Lower leg skin (tissue), 4 donors: ENCODE measurements around the gene PKP2. TPM values are rescaled to one million over a fixed set of nuclear protein-coding genes. Genes with fewer than 3 reads are reported as not detected.

Source experiments
- DNase-seq, 2 donors: peaks; one replicate each; pipeline ENCODE4 v3.0.0-alpha.2; 2019; ENCODE audit warnings: low spot score in 2 of 2
- H3K4me3 ChIP-seq: fragments of 200-600 bp; sonication (generic); 2 replicates; pipeline ENCODE4 v1.5.1; 2017; ENCODE audit warnings: mild to moderate bottlenecking, low read depth; ENCODE audit not compliant: poor library complexity, severe bottlenecking
- POLR2A ChIP-seq, 2 donors: fragments of 450-650 bp; IDR thresholded peaks; one replicate each; pipeline ENCODE4 v1.6.1; 2016 to 2017; ENCODE audit warnings: antibody characterized with exemption in 2 of 2, mild to moderate bottlenecking in 1 of 2, moderate library complexity in 1 of 2
- WGBS, 2 donors: methylation state at CpG; one replicate each; pipeline ENCODE4 v1.1.5; 2018; 5-methylcytosine and 5-hydroxymethylcytosine counted together
- intact Hi-C: fragments of 100-400 bp; cut with DNase I; formaldehyde crosslinking; loops from one replicate; pipeline ENCODE4 v1.15.0; 2023; ENCODE audit warnings: low total_unique reads
- total RNA-seq, 4 donors: library from RNA; depleted of rRNA; stranded (reverse); fragments of >200 nt; gene quantifications; one replicate each; pipeline ENCODE4 v1.1.0, GENCODE V29; 2016
- TF ChIP-seq, protein P1 (sequence below), 3 donors: fragments of 450-650 bp; IDR thresholded peaks; one replicate each; pipeline ENCODE4 v1.5.1; 2016; ENCODE audit warnings: antibody characterized with exemption in 3 of 3, mild to moderate bottlenecking in 3 of 3, moderate library complexity in 2 of 3

Gene PKP2
- total RNA-seq, 4 donors from 2014 or later: 7.5 to 10.5 (median 9.2) TPM

DNA sequence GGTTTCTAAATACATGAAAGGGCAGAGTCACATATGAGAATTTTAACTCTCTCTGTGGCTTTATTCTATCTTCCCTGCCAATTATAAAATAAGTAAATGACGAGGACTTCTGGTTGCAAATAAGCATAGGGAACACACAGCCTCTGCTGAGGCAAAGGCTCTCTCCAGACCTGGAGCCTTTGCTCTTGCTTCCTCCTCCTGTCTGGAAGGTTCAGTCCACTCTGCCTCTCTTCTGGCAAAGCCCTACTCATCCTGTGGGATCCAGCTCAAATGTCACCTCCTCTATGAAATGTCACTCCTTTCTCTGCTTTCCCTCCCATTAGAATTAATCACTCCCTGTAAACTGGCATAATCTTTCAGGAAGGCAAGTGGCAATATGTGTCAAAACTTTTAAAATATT is 41.9 kb downstream of the PKP2 start:
- DNase-seq: no peak
- TF ChIP-seq POLR2A (IDR thresholded peaks at IDR 0.05): no peak
- TF ChIP-seq, protein P1, sequence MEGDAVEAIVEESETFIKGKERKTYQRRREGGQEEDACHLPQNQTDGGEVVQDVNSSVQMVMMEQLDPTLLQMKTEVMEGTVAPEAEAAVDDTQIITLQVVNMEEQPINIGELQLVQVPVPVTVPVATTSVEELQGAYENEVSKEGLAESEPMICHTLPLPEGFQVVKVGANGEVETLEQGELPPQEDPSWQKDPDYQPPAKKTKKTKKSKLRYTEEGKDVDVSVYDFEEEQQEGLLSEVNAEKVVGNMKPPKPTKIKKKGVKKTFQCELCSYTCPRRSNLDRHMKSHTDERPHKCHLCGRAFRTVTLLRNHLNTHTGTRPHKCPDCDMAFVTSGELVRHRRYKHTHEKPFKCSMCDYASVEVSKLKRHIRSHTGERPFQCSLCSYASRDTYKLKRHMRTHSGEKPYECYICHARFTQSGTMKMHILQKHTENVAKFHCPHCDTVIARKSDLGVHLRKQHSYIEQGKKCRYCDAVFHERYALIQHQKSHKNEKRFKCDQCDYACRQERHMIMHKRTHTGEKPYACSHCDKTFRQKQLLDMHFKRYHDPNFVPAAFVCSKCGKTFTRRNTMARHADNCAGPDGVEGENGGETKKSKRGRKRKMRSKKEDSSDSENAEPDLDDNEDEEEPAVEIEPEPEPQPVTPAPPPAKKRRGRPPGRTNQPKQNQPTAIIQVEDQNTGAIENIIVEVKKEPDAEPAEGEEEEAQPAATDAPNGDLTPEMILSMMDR (IDR thresholded peaks at IDR 0.05): no peak
- WGBS, 2 donors: 69 to 73% methylated on average over 1 of the region's 1 CpG
- H3K4me3 ChIP-seq: no peak overlapping the region
- intact Hi-C loops: no loop called here

DNA sequence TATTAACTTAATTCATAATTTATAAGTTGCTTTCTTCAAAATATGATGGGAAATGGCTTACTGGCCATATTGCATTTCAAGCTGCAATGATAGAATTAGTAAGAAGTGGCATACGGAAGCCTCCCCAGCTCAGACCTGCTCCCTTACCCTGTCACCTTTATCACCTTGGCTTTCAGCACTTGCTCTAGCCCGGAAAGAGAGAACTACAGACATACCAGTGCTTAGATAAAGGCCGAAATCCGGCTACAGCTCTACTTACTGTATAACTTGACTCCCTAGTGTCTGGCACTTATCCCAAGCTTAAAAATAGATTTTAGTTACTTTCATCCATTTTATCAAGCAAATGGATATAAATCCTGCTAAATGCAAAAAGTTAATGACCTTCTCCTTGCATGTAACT is 42.5 kb downstream of the PKP2 start:
- TF ChIP-seq POLR2A (IDR thresholded peaks at IDR 0.05): no peak
- TF ChIP-seq, protein P1 (IDR thresholded peaks at IDR 0.05): no peak
- WGBS, 2 donors: 81% methylated on average over 4 of the region's 4 CpGs
- intact Hi-C loops: no loop called here
- H3K4me3 ChIP-seq: no peak overlapping the region
- no peak for DNase-seq

DNA sequence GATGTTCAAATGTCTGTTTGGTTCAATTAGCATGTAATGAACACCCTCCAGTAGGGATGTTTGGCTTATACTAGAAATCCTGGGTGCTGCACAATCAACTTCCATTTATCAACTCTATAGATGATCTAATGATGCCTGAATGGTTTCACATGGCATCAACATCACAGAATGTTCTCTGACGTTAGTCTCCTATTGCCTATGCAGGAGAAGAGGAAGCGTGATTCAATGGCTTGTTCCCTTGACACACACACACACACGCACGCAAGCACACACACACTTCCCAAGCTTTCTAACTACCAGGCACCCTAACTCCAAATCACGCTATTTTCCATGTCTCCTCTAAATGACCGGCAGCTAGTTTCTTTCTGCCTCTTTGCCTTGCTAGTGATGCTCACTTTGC is 49.3 kb downstream of the PKP2 start:
- intact Hi-C loops: no loop called here
- TF ChIP-seq, protein P1 (IDR thresholded peaks at IDR 0.05): no peak
- TF ChIP-seq POLR2A (IDR thresholded peaks at IDR 0.05): no peak
- 89 to 92% methylated on average over 6 of the region's 6 CpGs for WGBS, 2 donors
- H3K4me3 ChIP-seq: no peak overlapping the region
- DNase-seq: no peak

DNA sequence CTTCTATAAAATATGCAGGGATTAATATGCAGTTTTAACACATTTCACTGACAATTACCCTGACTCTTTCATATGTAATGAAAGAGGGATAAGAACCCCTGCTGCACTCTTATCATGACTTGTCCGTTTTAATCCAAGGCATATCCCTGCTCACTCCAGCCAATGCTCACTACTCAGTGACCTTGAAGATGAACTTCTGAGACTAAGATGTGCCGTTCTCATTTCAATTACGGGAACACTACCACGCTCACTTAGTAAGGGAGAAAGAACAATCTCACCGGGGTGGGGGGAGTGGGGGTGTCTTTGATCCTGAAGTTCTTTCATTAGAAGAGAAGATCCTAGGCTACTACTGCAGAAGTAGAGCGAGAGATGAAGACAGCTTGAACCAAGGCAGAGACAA is 50.5 kb downstream of the PKP2 start:
- WGBS, 2 donors: 94 to 97% methylated on average over 6 of the region's 6 CpGs
- no peak overlapping the region for H3K4me3 ChIP-seq
- intact Hi-C loops: no loop called here
- TF ChIP-seq, protein P1 (IDR thresholded peaks at IDR 0.05): no peak
- TF ChIP-seq POLR2A (IDR thresholded peaks at IDR 0.05): no peak
- no peak for DNase-seq

DNA sequence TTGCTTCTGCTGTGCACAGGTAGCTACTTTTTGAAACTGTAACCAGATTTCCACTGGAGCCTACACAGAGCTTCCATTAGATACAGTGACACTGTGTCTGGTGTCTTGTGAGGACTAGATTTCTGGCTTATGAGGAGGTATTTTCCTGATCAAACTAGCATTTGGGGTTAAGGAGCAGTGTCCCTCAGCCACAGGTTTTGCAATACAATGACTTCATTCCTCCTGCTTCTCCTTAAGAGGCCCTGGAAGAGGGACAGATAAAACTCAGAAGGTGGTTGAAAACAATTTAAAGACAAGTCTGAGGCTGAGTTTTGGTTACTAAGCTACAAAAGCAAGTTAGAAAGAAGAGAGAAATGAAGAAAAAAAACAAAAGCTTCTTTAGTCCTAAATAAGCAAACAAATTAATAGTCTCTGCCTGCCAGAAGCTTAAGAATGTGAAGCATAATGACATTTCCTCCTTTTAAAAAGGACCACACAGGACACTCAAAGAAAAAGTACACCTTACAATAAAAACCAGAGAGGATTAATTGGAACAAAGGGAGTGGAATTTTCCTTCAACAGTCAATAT is 53.0 kb downstream of the PKP2 start:
- no peak for TF ChIP-seq POLR2A (IDR thresholded peaks at IDR 0.05)
- TF ChIP-seq, protein P1 (IDR thresholded peaks at IDR 0.05): no peak
- no peak for DNase-seq
- intact Hi-C loops: no loop called here

DNA sequence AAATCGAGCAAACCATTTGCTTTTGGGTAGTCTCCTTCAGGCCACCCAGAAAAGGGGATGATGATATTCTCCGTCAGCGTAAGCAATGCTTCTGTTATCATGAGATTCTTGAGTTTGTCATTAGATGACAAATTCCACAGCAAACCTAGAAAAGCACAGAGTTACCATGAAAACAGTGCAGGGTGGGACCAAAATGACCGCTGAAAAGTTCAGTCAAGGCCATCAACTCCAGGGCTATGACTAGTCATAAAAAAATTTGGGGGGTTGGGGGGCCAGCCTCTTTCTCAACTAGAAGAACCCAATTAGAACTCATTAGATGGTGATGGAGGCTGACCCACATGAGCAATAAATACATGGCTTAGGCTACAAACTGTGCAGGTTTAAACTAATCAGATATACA is 55.5 kb downstream of the PKP2 start:
- no peak for DNase-seq
- intact Hi-C loops: no loop called here
- WGBS, 2 donors: 87 to 93% methylated on average over 4 of the region's 4 CpGs
- TF ChIP-seq, protein P1 (IDR thresholded peaks at IDR 0.05): no peak
- no peak overlapping the region for H3K4me3 ChIP-seq

More for the DNA sequence above, 53.0 kb downstream of the PKP2 start:
- H3K4me3 ChIP-seq: no peak overlapping the region
